GM21526 (cell line): ENCODE data around the gene SCN11A.

ENCODE experiments used
- ATAC-seq: cut with Tn5 transposase; IDR thresholded peaks from one replicate; pipeline ENCODE4 v1.9.1; 2021; ENCODE audit warnings: moderate library complexity; ENCODE audit not compliant: unreplicated experiment, low FRiP score

SCN11A gene

GRCh38 chr3:39011191-39011736 lies 40.5 kb downstream of the SCN11A start:
- no peak for ATAC-seq

DNA sequence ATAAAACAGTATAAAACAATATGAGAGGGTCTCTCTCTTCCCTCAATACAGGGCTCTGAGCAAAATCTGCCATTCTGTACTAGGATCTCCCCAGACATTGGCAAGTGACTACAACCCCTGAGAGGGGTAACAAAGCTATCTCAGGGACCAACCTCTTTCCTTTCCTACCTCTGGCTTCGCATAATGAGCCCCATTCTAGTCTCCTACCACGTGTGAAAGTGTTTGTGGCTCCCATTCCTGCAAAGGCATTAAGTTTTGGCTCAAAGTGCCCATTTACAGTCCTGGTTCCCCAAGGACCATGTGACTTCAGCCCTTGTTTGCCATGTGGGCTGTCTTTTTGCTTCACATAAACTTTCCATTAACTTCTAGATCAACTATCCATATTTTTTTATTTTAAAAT lies 46.4 kb downstream of the SCN11A start:
- no peak for ATAC-seq
